ENCODE data around the gene HOATZ.

The HOATZ gene

GRCh38 chr11:111538407-111539114 lies 24.0 kb downstream of the HOATZ start:
- no peak overlapping the region for H3K9ac ChIP-seq (ENCODE audit: low read depth, low read length, poor library complexity, severe bottlenecking)
- no peaks in the 10 kb centered on the region for H3K9me2 ChIP-seq (replicated peaks; ENCODE audit: low read depth, low read length)
- H3K27me3 ChIP-seq (ENCODE audit: insufficient read depth, low read length, poor library complexity, severe bottlenecking) = no peaks in the 10 kb centered on the region
- no peak overlapping the region for H3K4me2 ChIP-seq (ENCODE audit: low read depth, low read length, poor library complexity, severe bottlenecking)
- H3K4me1 ChIP-seq (ENCODE audit: insufficient read depth, low read length, poor library complexity, severe bottlenecking) = peaks cover 23% of the 10 kb centered on the region
- H2AFZ ChIP-seq (ENCODE audit: low read length) = no peak overlapping the region
- no peak overlapping the region for H3K4me3 ChIP-seq (ENCODE audit: low read length, poor library complexity, severe bottlenecking)
- no peaks in the 10 kb centered on the region for H3K79me2 ChIP-seq (ENCODE audit: insufficient read depth, low read length)
- H3F3A ChIP-seq (ENCODE audit: low read depth) = no peaks in the 10 kb centered on the region
- no peaks in the 10 kb centered on the region for H3K36me3 ChIP-seq (ENCODE audit: insufficient read depth, low read length)
- H3K9me3 ChIP-seq (ENCODE audit: insufficient read depth, low read depth, low read length) = no peaks in the 10 kb centered on the region
- TF ChIP-seq CTCF (conservative IDR thresholded peaks at IDR 0.05; ENCODE audit: low read length) (no peak), EZH2phosphoT487 (IDR thresholded peaks at IDR 0.05; ENCODE audit: borderline replicate concordance) (no peak)
- H4K20me1 ChIP-seq (ENCODE audit: insufficient read depth, low read length, poor library complexity, severe bottlenecking) = no peaks in the 10 kb centered on the region

- Histone ChIP-seq H4K20me1 (ENCODE audit: insufficient read depth, low read length, poor library complexity, severe bottlenecking) (no peaks in the 10 kb centered on the region), H3K9me2 (replicated peaks; ENCODE audit: low read depth, low read length) (no peaks in the 10 kb centered on the region), H3K4me3 (ENCODE audit: low read length, poor library complexity, severe bottlenecking) (no peak overlapping the region), H3K4me2 (ENCODE audit: low read depth, low read length, poor library complexity, severe bottlenecking) (no peak overlapping the region), H3K27me3 (ENCODE audit: insufficient read depth, low read length, poor library complexity, severe bottlenecking) (no peaks in the 10 kb centered on the region), H3K36me3 (ENCODE audit: insufficient read depth, low read length) (no peaks in the 10 kb centered on the region), H3K4me1 (ENCODE audit: insufficient read depth, low read length, poor library complexity, severe bottlenecking) (peaks cover 23% of the 10 kb centered on the region), H3K79me2 (ENCODE audit: insufficient read depth, low read length) (no peaks in the 10 kb centered on the region), H2AFZ (ENCODE audit: low read length) (peak overlapping the region; percentile 54; the same call in 1 of the 2 replicates), H3K9ac (ENCODE audit: low read depth, low read length, poor library complexity, severe bottlenecking) (no peak overlapping the region), H3F3A (ENCODE audit: low read depth) (no peaks in the 10 kb centered on the region), H3K9me3 (ENCODE audit: insufficient read depth, low read depth, low read length) (no peaks in the 10 kb centered on the region)
- TF ChIP-seq CTCF (conservative IDR thresholded peaks at IDR 0.05; ENCODE audit: low read length) (no peak), EZH2phosphoT487 (IDR thresholded peaks at IDR 0.05; ENCODE audit: borderline replicate concordance) (no peak)
These were observed 25.0 kb downstream of the HOATZ start for GRCh38 chr11:111539426-111540113.

- H3K36me3 ChIP-seq (ENCODE audit: insufficient read depth, low read length) = no peaks in the 10 kb centered on the region
- TF ChIP-seq EZH2phosphoT487 (IDR thresholded peaks at IDR 0.05; ENCODE audit: borderline replicate concordance) (no peak), CTCF (conservative IDR thresholded peaks at IDR 0.05; ENCODE audit: low read length) (no peak)
- no peaks in the 10 kb centered on the region for H3F3A ChIP-seq (ENCODE audit: low read depth)
- H3K9me2 ChIP-seq (replicated peaks; ENCODE audit: low read depth, low read length) = no peaks in the 10 kb centered on the region
- H2AFZ ChIP-seq (ENCODE audit: low read length) = peak within 1 kb of the TSS; percentile 54; the same call in 1 of the 2 replicates
- no peaks in the 10 kb centered on the region for H3K27me3 ChIP-seq (ENCODE audit: insufficient read depth, low read length, poor library complexity, severe bottlenecking)
- no peak within 1 kb of the TSS for H3K4me3 ChIP-seq (ENCODE audit: low read length, poor library complexity, severe bottlenecking)
- H3K9me3 ChIP-seq (ENCODE audit: insufficient read depth, low read depth, low read length) = no peaks in the 10 kb centered on the region
- peaks cover 23% of the 10 kb centered on the region for H3K4me1 ChIP-seq (ENCODE audit: insufficient read depth, low read length, poor library complexity, severe bottlenecking)
- H3K9ac ChIP-seq (ENCODE audit: low read depth, low read length, poor library complexity, severe bottlenecking) = no peak within 1 kb of the TSS
- no peaks in the 10 kb centered on the region for H3K79me2 ChIP-seq (ENCODE audit: insufficient read depth, low read length)
- no peaks in the 10 kb centered on the region for H4K20me1 ChIP-seq (ENCODE audit: insufficient read depth, low read length, poor library complexity, severe bottlenecking)
- no peak within 1 kb of the TSS for H3K4me2 ChIP-seq (ENCODE audit: low read depth, low read length, poor library complexity, severe bottlenecking)
These were observed 25.7 kb downstream of the HOATZ start, which contains the start of gene LAYN for GRCh38 chr11:111540114-111540936. Gene LAYN, plus strand, starts transcription at chr11:111540720. Its CDS starts 124 bp downstream, at chr11:111540844.

Measured in Loucy (cell line).